HG02763 (cell line): ENCODE measurements around the gene GRIN2C.

Experiments
- ATAC-seq: cut with Tn5 transposase; IDR thresholded peaks from one replicate; pipeline ENCODE4 v1.9.1; 2021; ENCODE audit warnings: mild to moderate bottlenecking, moderate library complexity; ENCODE audit not compliant: unreplicated experiment

GRIN2C gene

DNA sequence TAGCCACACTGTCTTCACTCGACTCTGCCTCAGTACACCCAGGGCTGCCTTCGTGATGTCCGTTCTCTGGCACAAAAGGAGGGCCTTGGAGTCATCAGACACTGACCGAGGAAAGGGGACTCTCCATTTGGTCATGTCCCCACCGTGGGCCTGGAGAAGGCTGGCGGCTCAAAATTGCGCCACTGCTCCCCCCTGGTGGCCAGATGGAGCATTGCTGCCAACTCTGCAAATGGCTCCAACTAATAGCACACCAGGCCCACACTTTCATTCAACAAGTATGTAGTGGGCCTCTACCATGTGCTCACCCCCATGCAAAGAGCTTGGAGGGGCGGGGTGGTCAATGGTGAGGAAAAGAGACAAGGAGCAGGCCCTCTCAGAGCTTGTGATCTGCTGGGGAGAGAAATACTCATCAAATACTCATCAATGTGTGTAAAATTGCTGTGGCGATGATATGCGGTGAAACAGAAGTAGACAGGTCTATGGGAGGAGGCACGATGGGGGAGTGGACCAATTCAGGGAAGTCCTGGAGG is 5.2 kb upstream of the GRIN2C start:
- ATAC-seq, result no peak

DNA sequence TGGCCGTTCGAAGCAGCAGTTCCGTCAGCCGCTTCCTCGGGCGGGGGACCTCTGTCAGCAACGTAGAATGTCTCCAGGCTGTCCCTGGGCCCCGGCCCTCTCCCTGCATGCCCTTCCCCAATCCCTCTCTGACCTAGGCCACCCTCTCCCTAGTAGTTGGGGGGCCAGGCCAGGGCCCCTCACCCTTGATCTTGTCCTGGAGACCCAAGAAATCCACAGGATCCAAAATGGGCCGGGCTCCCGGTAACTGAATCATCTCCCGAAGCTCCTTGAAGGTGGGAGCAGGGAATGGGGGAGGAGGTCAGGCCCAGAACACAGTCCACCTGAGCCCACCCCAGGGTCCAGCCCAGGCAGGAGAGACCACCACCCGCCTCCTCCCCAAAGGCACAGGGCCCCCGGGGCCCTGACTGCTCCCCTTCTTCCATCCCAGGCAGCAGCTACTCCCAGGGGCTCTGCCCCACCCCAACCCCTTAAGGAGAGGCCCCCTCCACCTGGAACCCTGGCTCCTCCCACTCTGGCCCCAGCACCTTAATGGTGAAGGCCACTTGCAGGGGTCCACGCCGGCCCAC is 4.7 kb upstream of the GRIN2C start:
- ATAC-seq, result no peak

DNA sequence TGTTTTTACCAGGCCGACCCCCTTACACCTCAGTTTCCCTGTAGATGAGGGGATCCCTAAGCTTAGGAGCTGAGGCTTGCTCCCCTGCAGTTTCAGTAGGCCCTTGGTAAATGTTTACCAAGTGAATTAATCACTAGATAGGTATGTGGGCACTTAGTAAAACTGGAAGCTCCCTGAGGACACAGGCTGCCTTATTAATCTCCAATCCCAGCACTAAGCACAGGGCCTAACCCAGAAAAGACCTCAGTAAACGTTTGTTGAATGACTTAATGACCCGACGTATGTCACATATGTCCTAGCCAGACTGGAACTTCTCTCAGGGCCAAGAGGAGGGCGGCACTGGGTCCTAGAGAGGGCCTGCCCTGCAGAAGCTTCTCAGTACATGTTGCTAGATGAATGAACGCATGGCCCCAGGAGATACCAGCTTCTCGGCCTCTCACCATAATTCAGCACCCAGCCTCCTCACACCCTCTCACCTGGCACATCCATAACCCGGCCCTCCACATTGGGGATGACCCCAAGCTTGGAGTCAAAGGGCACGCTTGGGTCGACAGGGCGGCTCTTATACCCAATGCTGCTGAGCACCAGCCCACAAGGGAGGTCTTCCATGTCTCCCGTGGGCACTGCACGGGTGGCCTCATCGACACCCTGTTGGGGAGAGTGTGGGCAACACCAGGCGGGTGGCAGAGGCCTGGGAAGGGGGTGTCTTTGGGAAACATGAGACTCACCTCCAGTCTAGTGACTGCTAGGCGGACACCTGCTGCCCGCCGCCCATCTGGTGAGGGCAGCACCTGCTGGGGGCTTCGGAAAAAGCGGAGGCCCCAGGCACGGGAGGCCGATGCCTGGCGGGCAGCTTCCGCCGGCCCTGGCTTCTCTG is 4.0 kb upstream of the GRIN2C start:
- no peak for ATAC-seq

DNA sequence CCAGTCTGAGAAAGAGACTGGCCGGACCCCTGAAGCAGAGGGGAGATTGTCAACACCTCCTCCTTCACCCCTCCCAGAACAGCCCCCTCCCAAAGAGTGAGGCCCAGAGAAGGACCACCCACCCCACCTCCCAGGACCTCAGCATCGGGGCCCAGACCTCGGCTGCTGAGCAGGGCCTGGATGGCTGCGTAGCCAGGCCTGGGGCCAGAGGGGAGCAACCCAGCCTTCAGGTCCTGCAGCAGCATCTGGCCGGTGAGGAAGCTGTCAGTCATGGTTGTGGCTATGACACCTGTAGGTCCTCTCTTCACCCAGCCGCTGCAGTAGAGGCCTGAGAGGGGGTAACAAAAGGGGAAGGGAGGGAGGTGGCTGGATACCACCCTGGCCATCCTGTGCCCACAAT is 3.2 kb upstream of the GRIN2C start:
- ATAC-seq, result no peak

DNA sequence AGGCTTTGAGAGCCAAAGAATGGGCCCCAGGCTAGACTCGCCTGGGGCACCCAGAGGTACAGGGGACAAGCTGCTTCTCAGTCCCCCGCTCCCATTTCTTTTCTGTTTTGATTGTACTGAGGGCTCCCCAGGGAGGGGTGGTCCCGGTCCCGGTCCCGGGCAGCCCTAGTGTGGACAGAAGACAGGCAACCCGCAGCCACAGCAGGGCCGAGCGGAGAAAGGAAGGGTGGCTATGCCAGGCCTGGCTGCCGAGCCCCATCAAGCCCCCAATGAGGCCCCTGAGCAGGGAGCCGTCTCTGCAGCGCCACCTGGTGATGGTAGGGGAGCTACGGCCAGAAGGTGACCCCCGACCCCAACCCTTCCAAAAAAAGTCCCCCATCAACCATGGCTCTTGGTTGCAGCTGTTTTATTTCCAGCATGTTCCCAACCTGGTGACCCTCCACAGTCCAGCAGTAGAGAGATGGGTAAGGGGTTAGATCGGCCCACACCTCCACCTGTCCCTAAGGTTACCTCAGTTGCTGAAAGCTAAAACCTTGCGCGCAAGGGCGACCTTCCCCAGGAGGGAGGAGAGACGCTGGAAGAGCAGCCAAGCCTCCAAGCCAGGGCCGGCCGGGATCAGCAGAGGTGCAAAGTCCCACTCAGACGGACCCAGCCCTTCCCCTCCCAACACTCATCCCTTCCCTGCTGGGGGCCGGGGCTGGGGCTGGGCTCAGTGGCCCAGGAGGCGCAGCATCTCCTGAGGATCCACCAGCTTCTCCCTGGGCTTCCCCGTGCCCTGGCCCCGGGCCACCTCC is 2.6 kb upstream of the GRIN2C start:
- ATAC-seq, result no peak

DNA sequence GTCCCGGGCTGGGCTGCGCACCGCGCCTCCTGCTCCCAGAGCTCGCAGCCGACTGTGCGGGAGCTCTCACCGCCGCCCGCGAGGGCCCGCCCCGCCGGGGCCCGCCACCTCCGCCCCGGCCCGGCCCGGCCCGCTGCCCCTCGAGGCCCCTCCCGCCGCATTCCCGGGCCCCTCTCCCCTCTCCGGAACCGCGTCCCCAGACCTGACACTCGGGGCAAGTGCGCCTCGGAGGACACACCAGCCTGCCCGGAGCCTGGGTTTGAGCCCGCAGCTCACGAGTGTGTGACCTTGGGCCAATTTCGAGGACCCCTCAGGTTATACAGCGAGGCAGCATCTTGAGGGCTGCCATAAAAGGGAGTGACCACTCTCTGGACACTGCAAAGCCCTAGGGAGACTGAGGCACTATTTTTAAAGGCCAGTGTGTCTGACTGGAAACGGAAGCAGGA is 2.0 kb upstream of the GRIN2C start:
- no peak for ATAC-seq

DNA sequence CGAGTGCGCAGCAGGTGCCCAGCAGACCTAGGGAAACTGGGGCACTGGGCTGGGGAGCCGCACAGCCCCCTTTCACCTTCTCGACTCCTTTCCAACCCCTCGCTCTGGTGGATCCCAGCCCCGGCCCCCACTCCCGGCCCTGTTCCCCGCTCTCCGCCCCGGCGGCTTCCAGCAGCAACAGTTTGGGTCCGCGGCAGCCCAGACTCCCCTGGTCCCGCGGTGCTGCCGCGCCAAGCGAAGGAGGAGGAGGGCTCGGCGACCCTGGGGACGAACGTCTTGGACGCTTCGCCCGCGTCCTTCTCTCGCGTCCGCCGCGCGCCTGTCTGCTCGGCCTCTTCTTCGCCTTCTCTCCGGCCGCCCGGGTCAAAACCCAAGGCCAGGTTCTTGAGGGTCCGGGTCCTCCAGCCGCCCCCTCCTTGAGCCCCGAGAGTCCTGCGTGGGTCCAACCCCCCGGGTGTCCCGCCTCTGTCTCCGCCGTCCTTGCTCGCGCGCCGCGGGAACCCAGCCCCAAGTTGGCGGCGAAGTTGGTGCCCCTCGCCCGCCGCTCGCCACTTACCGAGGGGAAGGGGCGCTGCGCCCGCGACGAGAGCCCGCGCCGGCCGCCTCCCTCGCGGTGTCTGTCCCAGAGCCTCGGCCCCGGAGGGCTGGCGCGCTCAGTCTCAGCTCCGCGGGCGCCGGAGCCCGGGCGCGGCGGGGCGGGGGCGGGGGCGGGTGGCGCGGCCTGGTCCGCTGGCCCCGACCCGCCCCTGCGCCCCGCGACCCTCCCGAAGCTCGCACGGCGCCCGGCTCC is 1.4 kb upstream of the GRIN2C start:
- ATAC-seq, result no peak

DNA sequence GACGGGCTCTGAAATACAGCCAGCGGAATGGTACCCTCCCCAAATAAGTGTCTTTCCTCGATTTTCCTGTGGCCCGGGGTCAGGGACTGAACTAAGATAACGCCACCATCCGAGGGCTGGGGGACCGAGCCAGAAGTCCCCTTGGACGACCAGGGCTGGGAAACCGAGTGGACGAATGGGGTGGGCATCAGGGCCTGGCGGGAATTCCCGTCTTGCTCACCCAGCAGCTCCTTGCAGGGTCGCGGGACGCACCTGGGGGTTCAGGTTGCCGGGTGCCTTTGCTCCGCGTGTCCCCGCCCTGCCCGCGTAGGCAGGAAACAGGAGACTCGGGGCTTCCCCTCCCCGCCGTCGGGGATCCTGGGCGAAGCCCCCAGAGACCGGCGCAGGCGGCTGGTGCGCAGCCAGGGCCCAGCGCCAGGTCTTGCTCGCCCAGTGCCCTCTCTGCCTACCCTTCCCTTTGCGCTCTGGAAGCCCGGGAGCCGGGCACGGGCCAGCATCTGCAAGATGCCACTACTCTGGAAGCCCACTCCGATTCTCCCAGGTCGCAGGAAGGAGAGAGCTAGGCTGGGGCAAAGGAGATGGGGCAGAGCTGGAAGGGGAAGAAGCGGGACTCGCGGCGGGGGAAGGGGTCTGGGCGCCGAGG is 665 bp upstream of the GRIN2C start:
- ATAC-seq, result no peak

DNA sequence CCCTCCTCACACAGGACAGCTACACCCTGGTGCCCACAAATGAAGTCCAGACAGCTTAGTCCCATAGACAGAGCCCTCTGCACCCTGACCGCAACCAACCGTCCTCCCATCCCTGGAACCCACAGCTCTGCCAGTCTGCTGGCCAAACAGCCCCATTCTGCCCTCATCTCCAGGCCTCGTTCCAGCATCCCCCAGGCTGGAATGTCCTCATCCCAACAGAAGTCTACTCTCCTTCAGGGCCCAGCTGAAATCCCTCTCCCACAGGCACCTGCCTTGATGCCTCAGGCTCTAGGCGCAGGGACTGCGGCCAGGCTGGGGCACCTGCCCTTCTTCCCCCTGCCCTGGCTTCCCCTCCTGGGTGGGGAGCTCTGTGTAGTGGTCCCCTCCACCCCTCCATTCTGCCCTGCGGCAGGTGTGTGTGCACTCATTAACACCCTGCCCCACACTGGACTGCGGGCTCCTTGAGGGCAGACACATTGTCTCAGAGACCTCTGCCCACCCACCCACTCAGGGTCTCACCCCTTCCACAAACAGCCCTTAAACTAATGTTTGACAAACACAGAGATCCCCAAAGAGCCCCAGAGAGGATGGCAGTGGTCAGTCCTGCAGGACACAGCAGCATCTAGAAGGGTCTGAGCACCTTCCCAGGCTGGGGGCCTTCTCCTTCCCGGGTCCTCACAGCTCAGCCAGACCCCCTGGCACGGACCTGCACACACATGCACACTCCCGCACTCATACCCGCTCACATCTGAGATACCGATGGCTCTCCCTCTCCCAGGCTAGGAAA is 820 bp downstream of the GRIN2C start:
- no peak for ATAC-seq

DNA sequence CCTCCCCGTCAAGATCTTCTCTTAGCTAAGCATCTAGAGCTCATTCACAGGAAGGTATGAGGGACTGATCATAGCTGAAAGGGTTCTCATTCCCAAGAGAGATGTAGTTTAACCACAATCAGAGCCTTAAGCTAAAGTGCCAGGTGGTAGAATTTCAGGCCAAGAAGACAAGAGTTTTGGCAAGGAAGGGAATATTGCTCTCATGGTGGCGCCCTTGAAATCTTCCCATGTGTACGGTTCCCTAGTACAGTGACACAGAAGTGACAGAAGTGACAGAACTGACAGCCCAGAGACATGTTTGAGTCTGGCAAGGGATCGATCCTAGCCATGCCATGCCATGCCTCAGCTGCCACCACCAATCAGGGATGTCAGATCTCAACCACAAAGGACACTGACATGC is 2.5 kb downstream of the GRIN2C start:
- ATAC-seq, result no peak

DNA sequence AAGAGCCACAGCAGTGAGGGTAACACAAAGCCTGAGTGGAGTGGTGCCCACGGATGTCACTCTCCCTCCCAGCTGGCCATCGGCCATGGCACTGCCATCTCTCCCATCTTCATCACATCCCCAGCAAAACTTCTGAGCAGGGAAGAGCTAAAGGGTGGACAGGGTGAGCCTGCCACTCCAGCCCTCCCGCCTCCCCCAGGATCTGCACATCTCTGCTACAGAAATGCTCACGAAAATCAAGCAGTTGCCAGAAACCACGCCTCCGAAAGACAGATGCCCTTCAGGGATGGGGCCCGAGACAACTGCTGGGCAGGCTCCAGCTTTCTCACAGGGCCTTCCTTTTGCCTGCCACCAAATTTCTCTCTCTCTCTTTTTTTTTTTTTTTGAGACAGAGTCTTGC is 3.6 kb downstream of the GRIN2C start:
- no peak for ATAC-seq

DNA sequence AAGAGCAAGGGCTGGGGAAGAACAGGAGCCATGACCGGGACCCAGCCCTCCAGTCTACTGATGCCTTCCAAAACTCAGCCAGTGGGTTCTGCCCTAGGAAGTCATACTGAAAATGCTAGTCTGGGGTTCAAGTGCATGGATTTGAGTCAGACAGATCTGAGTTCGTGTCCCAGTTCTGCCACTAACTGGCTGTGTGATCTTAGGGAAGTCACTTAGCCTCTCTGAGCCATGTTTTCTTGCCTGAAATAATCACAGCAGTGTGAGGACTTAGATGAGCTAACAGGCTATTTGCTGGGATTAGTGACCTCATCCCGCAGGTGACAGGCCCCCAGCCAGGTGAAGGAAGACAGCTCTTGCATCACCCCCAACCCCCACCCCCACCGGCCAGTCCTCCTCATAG is 4.4 kb downstream of the GRIN2C start:
- no peak for ATAC-seq

DNA sequence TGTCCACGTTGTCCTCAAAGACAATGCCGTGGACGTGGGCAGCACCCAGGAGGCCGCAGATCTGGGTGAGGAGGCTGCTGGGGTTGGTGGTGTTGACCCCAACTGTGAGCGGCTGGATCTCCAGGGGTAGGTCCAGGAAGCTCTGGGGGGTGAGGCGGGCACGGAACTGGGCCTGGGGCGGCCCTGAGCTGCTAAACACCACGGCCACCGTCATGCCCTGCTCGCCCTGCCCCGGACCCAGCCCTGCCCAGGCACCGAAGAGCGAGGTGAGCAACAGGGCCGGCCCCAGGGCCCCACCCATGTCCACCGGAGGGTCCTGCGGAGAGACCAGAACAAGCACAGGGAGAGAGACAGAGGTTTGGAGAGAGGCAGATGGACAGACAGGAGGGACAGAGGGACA is 4.9 kb downstream of the GRIN2C start:
- no peak for ATAC-seq

DNA sequence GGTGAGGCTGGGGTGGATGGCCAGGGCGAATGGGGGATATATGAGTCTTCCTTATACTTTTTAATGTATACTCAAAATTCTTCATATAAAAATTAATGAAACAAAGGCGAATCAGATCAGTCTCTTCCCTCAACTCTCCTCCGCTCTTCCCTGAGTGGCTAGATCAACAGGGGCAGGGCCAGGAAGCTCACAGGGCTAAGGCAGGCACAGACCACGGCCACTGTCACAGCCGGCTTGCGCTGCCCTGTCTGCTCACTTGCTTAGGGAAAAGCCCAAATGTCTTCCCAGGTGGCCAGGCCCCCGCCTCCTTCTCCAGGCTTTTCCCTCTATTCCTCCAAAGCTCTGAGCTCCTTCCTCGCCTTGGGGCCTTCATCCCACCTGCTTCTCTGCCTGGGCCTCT is 6.0 kb downstream of the GRIN2C start:
- ATAC-seq, result no peak

DNA sequence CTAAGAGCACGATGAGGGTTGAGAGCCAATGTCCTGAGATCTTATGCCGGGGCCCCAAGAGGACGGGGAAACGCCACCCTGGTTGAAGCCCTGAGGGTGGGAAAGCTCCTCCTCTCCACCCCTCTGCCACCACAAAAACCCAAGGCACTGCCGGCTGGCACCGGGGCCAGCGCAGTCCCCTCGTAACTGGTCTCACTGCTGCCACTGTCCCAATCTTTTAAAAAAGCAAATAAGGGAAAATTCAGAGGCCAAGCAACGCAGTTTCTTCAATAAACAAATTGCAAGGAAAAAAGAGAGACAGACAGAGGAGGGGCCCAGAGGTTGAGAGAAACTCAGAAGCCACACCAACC is 6.7 kb downstream of the GRIN2C start:
- ATAC-seq, result no peak

DNA sequence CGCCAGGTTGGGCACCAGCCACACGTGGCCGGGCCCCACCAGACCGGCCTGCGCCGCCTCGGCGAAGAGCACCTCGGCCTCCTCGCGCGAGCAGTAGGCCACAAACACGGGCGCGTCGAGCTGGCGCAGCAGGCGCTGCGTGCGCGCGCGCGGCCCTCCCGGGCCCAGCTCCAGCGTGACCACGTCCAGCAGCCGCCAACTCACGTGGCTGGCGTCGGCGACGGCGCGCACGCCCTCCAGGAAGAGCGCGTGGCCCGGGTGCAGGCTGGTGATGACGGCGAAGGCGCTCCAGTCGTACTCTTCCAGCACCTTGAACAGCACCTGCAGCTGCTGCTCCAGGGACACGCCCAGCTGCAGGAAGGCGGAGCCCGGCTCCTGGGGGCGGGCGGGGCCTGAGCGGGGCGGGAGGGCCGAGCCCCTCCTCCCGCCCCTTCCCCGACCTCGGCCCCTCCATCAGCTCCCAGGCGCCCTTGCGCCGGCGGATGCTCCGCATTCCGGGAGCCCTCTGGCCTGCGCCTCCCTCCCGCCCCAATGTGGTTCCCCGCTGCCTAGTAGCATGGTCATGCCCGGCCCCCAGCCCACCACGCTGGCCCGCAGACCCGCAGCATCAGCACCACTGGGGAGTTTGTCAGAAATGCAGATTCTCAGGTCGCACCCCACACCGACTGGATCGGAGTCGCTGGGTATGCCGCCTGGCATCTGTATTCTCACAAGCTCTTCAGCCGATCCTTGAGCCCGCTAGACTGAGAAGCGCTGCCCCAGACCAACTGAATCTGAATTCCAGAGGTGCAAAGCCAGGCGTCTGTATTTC is 7.2 kb downstream of the GRIN2C start:
- no peak for ATAC-seq

DNA sequence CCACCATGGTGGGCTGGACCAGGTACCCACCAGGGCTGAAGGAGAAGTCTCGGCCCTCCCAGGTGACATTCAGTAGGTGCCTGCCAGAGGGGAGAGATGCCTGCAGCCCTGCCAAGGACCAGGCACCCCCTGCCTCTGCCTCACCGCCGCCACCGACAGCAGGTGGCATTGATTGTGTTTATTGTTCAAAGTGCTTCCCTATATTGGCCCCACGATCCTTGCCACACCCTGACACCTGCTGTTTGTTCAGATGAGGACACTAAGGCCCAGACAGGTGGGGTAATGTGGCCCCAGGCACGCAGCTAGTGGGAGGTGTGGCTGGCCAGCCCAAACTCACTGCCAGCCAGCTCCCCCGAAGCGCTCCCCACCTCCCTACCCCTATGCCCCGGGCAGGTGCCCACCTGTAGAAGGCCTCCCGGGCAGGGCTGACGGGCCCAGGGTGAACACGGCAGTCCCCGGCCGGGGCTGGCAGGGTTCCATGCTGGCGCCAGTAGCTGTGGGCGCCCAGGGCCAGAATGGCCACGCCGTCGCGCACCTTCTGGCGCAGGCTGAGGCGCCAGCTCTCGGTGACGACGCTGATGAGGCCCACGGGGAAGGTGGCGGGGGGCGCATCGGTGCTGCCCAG is 8.0 kb downstream of the GRIN2C start:
- no peak for ATAC-seq

DNA sequence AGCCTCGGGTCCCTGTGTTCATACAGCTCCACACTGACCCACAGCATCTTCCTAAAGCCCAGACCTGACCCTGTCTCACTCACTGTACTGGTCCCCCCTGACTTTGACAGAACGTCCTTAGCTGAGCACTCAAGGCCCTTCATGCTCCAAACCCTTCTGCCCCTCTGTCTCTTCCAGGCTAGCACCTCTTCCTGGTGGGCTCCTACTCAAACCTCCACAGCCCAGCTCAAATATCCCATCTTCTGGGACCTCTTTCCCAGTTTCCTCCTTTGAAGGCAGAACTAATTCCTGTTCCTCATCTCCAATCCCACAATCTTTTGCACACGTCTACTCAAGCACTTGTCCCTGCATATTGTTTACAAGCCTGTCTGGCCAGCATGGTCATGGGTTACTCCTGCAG is 8.8 kb downstream of the GRIN2C start:
- ATAC-seq, result no peak
